DMS 273 (cell line): ENCODE data around the gene CREBRF.
"Not testable (repeated sequence)": the region's sequence is repeated elsewhere in the genome, so short reads cannot be mapped to it uniquely, and the experiment has no call there.

Experiments used
- DNase-seq: peaks from one replicate; lab custom pipeline; 2025; ENCODE audit not compliant: unreplicated experiment; lab: John Stamatoyannopoulos, UW

The CREBRF gene

GRCh38 chr5:173152547-173152946 lies 96.4 kb downstream of the CREBRF start:
- no peak for DNase-seq

GRCh38 chr5:173153842-173154241 lies 97.7 kb downstream of the CREBRF start:
- DNase-seq = no peak

DNA sequence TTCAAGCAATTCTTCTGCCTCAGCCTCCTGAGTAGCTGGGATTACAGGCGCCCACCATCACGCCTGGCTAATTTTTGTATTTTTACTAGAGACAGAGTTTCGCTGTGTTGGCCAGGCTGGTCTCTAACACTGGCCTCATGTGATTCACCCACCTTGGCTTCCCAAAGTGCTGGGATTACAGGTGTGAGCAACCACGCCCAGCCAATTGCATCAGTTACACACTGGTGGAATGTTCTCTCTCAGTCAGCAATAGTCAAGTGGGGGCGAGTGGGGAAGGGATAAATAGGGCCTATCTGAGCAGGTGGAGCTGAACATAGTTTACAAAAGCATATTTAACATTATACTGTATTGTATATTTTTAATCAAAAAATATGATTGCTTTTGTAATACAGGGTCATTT lies 98.5 kb downstream of the CREBRF start:
- not testable (repeated sequence) for DNase-seq

DNA sequence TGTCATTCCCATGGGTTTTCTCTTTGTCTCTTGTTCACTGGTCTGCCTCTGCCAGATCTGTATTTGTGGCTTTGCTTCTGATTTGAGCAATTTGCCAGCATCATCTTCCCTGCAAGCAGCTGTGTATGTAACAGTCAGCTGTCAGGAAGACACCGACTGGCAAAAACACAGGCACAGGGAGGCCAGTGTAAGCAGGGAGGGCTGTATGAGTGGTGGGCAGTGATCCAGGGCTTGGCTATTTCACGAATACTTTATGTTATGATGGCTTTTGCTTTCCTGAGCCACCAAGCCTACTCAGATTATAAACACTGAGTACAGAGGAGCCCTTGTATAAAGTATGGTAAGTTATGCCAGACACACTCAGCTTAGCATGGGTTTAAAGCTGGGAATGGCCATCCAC lies 99.8 kb downstream of the CREBRF start:
- DNase-seq = no peak

DNA sequence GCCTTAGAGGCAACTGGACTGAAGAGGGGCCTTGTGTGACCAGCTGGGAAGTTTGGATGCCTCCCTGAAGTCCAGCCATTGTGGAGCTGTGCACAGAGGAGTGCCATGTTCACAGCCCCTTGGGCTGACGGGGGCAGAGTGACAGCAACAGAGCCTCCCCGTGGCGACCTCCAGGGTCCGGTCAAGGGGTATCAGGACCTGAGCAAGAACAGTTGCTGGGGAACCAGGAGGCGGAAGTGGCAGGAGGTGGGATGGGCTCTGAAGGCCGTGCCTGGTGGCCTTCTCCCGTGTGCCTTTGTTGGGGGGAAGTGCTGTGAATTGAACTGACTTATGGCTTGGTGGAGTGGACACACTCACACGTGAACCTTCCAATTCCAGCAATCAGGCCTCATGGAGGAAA lies 102.2 kb downstream of the CREBRF start:
- DNase-seq = no peak

DNA sequence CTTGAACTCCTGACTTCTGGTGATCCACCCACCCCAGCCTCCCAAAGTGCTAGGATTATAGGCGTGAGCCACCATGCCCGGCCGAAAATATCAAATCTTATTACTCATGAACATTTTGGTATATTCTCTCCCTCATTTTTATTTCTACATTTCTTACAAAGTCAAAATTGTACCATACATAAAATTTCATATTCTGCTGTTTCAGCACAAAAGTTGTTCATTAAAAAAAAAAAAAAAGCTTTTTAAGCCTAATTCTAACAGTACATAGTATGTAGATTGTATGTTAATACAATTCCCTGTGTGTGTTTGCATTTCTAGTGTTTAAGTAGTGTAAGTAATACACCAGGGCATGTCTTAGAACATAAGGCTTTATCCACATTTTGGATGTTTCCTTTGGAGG lies 103.1 kb downstream of the CREBRF start:
- DNase-seq = no peak

DNA sequence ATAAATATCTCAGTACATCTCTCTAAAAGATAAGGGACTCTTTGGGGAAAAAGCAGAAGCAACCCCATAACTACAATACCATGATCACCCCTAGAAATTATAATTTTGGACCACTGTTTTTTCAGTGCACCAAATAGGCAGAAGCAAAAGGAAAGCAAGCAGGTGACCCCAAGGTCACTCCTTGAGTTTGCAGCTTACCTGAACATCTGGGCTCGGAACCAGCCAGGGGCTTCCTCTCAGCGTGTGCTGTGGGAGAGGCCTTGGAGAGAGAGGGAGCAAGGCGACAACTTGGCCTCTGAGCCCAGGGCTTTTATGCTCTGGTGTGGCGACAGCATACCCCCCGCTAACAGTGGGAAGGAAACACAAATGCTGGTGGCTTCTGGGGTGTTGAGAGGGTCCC lies 105.0 kb downstream of the CREBRF start:
- no peak for DNase-seq

- no peak for DNase-seq
These were observed 107.1 kb downstream of the CREBRF start for GRCh38 chr5:173163219-173163618.

- no peak for DNase-seq
These were observed 109.2 kb downstream of the CREBRF start for GRCh38 chr5:173165177-173166016.

DNA sequence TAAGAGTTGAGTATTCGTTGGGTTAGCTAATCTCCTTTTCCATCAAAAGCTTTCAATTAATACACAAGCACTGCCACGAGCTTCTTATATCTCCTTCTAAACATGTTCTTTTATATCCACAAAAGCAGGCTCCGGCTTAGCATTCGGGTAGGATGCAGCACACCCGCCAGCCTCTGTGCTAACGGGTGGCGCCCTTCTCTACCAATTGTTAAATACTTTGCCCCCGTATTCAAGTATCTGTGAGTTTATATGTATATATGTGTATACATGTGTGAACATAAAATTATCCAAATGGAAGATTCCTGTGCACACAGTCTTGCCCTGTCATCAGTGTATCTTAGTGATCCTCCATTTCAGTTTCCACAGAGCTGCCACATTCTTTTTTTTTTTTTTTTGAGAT lies 116.0 kb downstream of the CREBRF start:
- DNase-seq = no peak

DNA sequence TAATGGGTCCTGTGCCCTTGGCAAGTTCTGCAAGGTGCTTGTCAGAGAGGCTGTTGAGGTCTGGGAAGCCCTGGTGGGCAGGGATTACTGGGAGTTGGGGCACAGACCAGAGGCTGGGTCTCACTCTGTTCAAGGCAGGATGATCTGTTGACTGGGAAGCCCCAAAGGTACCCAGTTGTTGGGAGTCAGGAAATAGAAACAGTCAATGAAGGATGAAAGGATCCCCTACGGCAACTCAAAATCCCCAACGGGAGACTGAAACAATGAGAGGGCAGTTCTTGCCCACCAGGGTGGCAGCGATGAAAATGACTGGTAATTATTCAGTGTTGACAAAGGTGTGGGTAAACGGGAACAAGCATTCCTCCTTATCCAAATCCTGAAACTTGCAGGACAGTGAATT lies 119.4 kb downstream of the CREBRF start:
- no peak for DNase-seq

DNA sequence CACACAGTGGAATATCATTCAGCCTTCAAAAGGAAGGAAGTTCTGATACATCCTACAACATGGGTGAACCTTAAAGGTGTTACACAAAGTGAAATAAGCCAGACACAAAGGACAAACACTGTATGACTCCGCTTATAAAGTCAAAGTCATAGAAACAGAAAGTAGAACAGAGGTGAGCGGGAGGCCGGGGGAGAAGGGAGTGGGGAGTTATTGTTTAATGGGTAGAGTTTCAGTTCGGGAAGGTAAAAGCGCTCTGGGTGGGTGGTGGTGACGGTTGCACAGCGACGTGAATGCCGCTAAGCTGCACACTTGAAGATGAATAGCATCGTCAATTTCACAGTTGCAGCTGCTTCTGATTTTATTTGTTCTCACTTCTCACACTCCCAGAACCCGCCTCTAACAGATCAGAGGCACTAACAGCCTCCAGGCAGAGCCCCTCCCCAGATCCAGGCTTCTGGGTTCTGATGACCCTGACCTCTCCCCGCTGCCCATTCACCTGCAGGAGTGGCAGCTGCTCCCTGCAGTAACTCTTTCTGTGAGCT lies 122.3 kb downstream of the CREBRF start:
- no peak for DNase-seq

DNA sequence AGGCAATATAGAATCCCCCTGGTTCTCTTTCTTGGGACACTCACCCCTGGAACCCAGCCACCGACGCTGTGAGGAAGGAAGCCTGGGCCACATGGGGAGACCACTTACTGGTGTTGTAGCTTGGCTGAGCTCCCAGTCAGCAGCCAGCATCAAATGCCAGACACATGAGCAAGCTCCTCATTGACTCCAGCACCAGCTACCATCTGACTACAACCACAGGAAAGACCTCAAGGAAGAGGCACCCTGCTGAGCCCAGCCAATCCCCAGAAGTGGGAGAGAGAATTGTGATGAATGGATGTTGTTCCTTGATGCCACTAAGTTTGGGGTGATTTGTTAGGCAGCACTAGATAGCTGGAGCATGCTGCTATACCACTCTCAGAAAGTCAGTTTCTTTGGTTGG lies 124.2 kb downstream of the CREBRF start:
- DNase-seq = no peak

DNA sequence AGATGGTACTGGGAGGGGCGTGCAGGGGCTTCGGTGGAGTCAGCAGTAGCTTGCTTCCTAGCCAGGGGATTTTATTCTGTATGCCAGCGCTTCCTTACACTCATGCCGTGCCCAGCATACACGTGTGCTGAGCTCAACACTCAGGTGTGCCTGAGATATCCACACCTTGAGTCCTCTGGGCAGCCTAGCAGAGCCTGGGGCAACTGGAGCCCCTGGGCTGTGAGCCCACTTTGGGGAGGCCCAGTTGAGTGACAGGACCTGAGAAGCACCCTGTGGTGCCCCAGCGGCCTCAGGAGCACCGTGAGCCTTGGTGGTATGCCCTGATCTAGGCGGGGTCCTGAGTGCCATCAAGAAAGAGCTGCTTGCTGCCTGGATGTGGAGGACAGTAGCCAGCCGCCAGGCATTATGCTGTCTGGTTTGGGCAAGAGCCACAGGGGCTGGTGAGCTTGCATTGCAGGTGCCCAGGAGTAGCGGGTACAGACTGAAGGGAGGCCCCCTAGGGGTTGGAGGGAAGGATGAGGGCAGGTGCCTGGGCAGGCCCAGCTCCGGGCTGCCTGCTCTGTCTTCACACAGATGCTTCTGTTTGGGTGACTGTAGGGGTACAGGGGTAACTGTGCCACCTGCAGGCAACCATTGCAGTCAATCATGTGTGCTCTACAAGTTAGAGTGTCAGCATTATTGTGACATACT lies 131.0 kb downstream of the CREBRF start:
- peak; percentile 46 for DNase-seq

DNA sequence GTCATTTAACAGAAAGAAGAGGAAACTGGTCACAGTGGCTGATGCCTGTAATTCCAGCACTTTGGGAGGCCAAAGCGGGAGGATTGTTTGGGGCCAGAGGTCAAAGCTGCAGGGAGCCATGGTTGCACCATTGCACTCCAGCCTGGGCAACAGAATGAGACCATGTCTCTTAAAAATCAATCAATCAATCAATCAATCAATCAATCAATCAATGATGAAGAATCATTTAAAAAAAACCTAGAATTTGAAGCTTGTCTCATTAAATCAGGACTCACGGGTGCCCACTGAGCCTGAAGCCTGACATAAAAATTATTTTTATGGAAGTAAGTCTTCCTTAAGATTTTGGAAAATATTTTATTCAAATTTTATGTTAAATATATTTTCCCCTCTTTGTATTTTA lies 132.1 kb downstream of the CREBRF start:
- DNase-seq = no peak
